K562 (cell line): ENCODE results near the gene AXIN2. TPM values are rescaled to one million over a fixed set of nuclear protein-coding genes. Genes with fewer than 3 reads are reported as not detected.

Source experiments
- ATAC-seq: fragments of 200-7000 bp; cut with Tn5 transposase; 3 replicates; pipeline ENCODE4 v1.9.1; 2020; ENCODE audit warnings: moderate library complexity
- BruUV-seq: library from RNA; stranded (reverse); fragments of 400-500 nt; replicated peaks from 2 replicates; lab custom pipeline; 2021; lab: Mats Ljungman, UMichigan
- CTCF ChIA-PET: fragments of 300-600 bp; formaldehyde crosslinking; extraction: SDS; loops from one replicate; lab custom pipeline; 2021; ENCODE audit warnings: low intra/inter-chr PET ratio; lab: Yijun Ruan, JAX
- POLR2A ChIA-PET: fragments of 300-600, 350-650 bp; sonication (Branson Sonifier 250); formaldehyde crosslinking; extraction: SDS; loops from one replicate; lab custom pipeline; 2021; ENCODE audit warnings: antibody characterized with exemption, inconsistent platforms; lab: Yijun Ruan, JAX
- DNase-seq, 4 experiments: peaks; one replicate each; pipeline versions ENCODE4 v3.0.0 to v3.0.0-alpha.2; 2011 to 2018; ENCODE audit warnings: low spot score in 3 of 4, mixed read lengths in 3 of 4; ENCODE audit errors: extremely low read depth in 1 of 4
- FAIRE-seq: peaks from 2 replicates; lab custom pipeline; 2011; peaks lifted over from hg19 to GRCh38; lab: Jason Lieb, UNC
- H2AFZ ChIP-seq: 2 replicates; pipeline ENCODE4 v1.6.0; 2011; ENCODE audit warnings: low read depth, low read length, control low read depth, inconsistent platforms
- H3K27ac ChIP-seq: fragments of 200-600 bp; 3 replicates; pipeline ENCODE4 v1.8.0; 2011; ENCODE audit warnings: low read depth, mild to moderate bottlenecking, control low read depth, inconsistent platforms, low read length, moderate library complexity, mixed read lengths; ENCODE audit errors: extremely low read depth
- H3K27me3 ChIP-seq, 2 experiments: fragments of 300-600 bp in 1 of 2; 2 replicates in 1 of 2; 3 replicates in 1 of 2; pipeline versions ENCODE4 v1.6.0 to v1.8.0; 2011; ENCODE audit warnings: inconsistent platforms in 2 of 2, low read length in 2 of 2, mild to moderate bottlenecking in 1 of 2, mixed read lengths in 1 of 2, moderate library complexity in 1 of 2; ENCODE audit not compliant: control insufficient read depth in 2 of 2, insufficient read depth in 2 of 2
- H3K36me3 ChIP-seq: fragments of 300-600 bp; 3 replicates; pipeline ENCODE4 v1.8.0; 2011; ENCODE audit warnings: mild to moderate bottlenecking, low read length, inconsistent platforms; ENCODE audit not compliant: control insufficient read depth, insufficient read depth
- H3K4me1 ChIP-seq, 2 experiments: fragments of 200-600 bp in 1 of 2; replicated peaks in 1 of 2; 2 replicates in 1 of 2; 3 replicates in 1 of 2; pipeline versions ENCODE4 v1.5.1 to v1.8.0; 2011; ENCODE audit warnings: inconsistent platforms in 2 of 2, low read length in 2 of 2, mild to moderate bottlenecking in 1 of 2, mixed read lengths in 1 of 2, moderate library complexity in 1 of 2; ENCODE audit not compliant: control insufficient read depth in 2 of 2, insufficient read depth in 2 of 2
- H3K4me2 ChIP-seq: 2 replicates; pipeline ENCODE4 v1.6.1; 2011; ENCODE audit warnings: low read length, control low read depth, inconsistent platforms, mixed read lengths; ENCODE audit not compliant: insufficient read depth
- H3K4me3 ChIP-seq: fragments of 200-600 bp; sonication (generic), shearing (Covaris generic); 2 replicates; pipeline ENCODE4 v1.5.1; 2016; ENCODE audit warnings: control low read depth, inconsistent platforms
- H3K79me2 ChIP-seq: fragments of 200-600 bp; 3 replicates; pipeline ENCODE4 v1.8.0; 2011; ENCODE audit warnings: low read length, inconsistent platforms; ENCODE audit not compliant: control insufficient read depth, insufficient read depth
- H3K9ac ChIP-seq, 2 experiments: 2 replicates each; pipeline versions ENCODE4 v1.6.0 to v1.6.1; 2011; ENCODE audit warnings: low read depth in 2 of 2, low read length in 2 of 2, control low read depth in 1 of 2, inconsistent platforms in 1 of 2, mild to moderate bottlenecking in 1 of 2, mixed read lengths in 1 of 2; ENCODE audit not compliant: insufficient read depth in 1 of 2
- H3K9me1 ChIP-seq: one replicate; pipeline ENCODE4 v1.6.0; 2011; ENCODE audit warnings: inconsistent platforms, mild to moderate bottlenecking, low read length, moderate library complexity; ENCODE audit not compliant: control insufficient read depth, insufficient read depth
- H3K9me3 ChIP-seq: replicated peaks from 2 replicates; pipeline ENCODE4 v1.5.1; 2011; ENCODE audit warnings: low read depth, low read length, inconsistent platforms; ENCODE audit not compliant: control insufficient read depth, insufficient read depth
- H4K20me1 ChIP-seq: replicated peaks from 2 replicates; pipeline ENCODE4 v1.6.1; 2011; ENCODE audit warnings: low read length, inconsistent platforms, mixed read lengths; ENCODE audit not compliant: control insufficient read depth, insufficient read depth
- CHD1 ChIP-seq: fragments of 200-600 bp; sonication (generic); IDR thresholded peaks from one replicate; pipeline ENCODE4 v1.6.1; 2012; ENCODE audit warnings: mild to moderate bottlenecking, moderate library complexity, low read length, inconsistent platforms
- HDAC2 ChIP-seq: fragments of 450-650 bp; IDR thresholded peaks from 2 replicates; pipeline ENCODE4 v1.6.1; 2016; ENCODE audit warnings: mild to moderate bottlenecking
- KDM1A ChIP-seq, 2 experiments: fragments of 450-650 bp; IDR thresholded peaks; 2 replicates each; pipeline ENCODE4 v1.6.1; 2016; ENCODE audit warnings: mild to moderate bottlenecking in 2 of 2
- SIRT6 ChIP-seq: IDR thresholded peaks from one replicate; pipeline ENCODE4 v1.6.1; 2012; ENCODE audit warnings: low read depth, mild to moderate bottlenecking, control low read depth, inconsistent platforms, low read length, moderate library complexity
- SMAD3 ChIP-seq: fragments of 450-650 bp; formaldehyde crosslinking; conservative IDR thresholded peaks from 2 replicates; pipeline ENCODE4 v1.4.0; 2020; ENCODE audit warnings: mild to moderate bottlenecking
- ZBTB17 ChIP-seq: fragments of 450-650 bp; formaldehyde crosslinking; IDR thresholded peaks from 2 replicates; pipeline ENCODE4 v1.4.0; 2020; ENCODE audit warnings: mild to moderate bottlenecking
- ZFP36 ChIP-seq: fragments of 150-350 bp; IDR thresholded peaks from 2 replicates; pipeline ENCODE4 v1.6.1; 2018; ENCODE audit warnings: low read length, low read depth; ENCODE audit not compliant: partially characterized antibody
- ZMIZ1 ChIP-seq, 2 experiments: fragments of 150-350 bp in 1 of 2; IDR thresholded peaks; 2 replicates each; pipeline ENCODE4 v1.6.1; 2012 to 2016; ENCODE audit warnings: low read depth in 2 of 2, low read length in 2 of 2, mild to moderate bottlenecking in 1 of 2, moderate library complexity in 1 of 2
- ZNF23 ChIP-seq: fragments of 250-450 bp; sonication (Bioruptor Pico); IDR thresholded peaks from 2 replicates; pipeline ENCODE4 v1.4.0; 2020; ENCODE audit warnings: mild to moderate bottlenecking
- WGBS: fragments of 100-300 bp; shearing (Covaris generic); methylation state at CpG from one replicate; pipeline ENCODE4 v1.1.6; 2016; ENCODE audit warnings: low coverage, mixed read lengths; ENCODE audit not compliant: insufficient coverage; ENCODE audit errors: missing lambda C conversion rate; 5-methylcytosine and 5-hydroxymethylcytosine counted together
- in situ Hi-C: fragments of 300-500 bp; cut with MboI; formaldehyde crosslinking; loops from 4 replicates; pipeline ENCODE4 v1.15.0; 2018; ENCODE audit warnings: inconsistent platforms, mixed read lengths
- intact Hi-C: fragments of 100-400 bp; cut with micrococcal nuclease; formaldehyde crosslinking; loops from 2 replicates; pipeline ENCODE4 v1.14.2; 2022
- polyA plus RNA-seq, 8 experiments: library from polyadenylated mRNA; depleted of rRNA in 4 of 8; stranded (reverse) in 5 of 8; unstranded in 3 of 8; fragments of >200 nt; fragmentation: Nextera tagmentation in 2 of 8; fragmentation: Illumina TruSeq in 1 of 8; extraction: Ambion mirVana in 2 of 8; extraction: Trizol in 1 of 8; gene quantifications; 2 replicates each; pipeline versions ENCODE4 v1.2.1 to v1.2.3, GENCODE V29; 2011 to 2014; ENCODE audit warnings: inconsistent platforms in 1 of 8, missing spikeins in 1 of 8
- total RNA-seq, 7 experiments: library from RNA; depleted of rRNA in 6 of 7; stranded (reverse); fragments of >200 nt in 6 of 7; fragmentation: Illumina TruSeq in 2 of 7; extraction: Trizol in 2 of 7; gene quantifications; 2 replicates each; pipeline versions ENCODE4 v1.2.1 to v1.2.3, GENCODE V29; 2011 to 2021; ENCODE audit warnings: low replicate concordance in 1 of 7
- TF ChIP-seq, protein P1 (sequence below): fragments of 250-450 bp; sonication (Bioruptor Pico); IDR thresholded peaks from 2 replicates; pipeline ENCODE4 v1.4.0; 2020; ENCODE audit warnings: mild to moderate bottlenecking, moderate library complexity, borderline replicate concordance
- TF ChIP-seq, protein P2 (sequence below): fragments of 250-450 bp; sonication (Bioruptor Pico); IDR thresholded peaks from 2 replicates; pipeline ENCODE4 v1.9.0; 2021; ENCODE audit warnings: mild to moderate bottlenecking

The AXIN2 gene
- total and polyA plus RNA-seq, 9 of the 15 experiments (the other 6 are each of a cell fraction or from before 2014, with no cell fraction given): 0.21 to 3.3 (median 1.2) TPM

DNA sequence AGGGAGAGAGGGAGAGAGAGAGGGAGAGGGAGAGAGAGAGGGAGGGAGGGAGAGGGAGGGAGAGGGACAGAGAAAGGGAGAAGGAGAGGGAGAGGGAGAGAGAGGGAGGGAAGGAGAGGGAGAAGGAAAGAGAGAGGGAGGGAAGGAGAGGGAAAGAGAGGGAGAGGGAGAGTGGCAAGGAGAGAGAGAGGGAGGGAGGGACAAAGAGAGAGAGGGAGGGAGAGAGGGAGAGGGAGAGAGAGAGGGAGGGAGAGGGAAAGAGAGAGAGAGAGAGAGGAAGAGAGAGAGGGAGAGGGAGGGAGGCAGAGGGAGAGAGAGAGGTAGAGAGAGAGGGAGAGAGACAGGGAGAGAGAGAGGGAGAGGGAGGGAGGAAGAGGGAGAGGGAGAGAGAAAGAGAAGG is 73.5 kb downstream of the AXIN2 start (continued):
- no peak for TF ChIP-seq ZBTB17 (CRISPR knock-in tag)

DNA sequence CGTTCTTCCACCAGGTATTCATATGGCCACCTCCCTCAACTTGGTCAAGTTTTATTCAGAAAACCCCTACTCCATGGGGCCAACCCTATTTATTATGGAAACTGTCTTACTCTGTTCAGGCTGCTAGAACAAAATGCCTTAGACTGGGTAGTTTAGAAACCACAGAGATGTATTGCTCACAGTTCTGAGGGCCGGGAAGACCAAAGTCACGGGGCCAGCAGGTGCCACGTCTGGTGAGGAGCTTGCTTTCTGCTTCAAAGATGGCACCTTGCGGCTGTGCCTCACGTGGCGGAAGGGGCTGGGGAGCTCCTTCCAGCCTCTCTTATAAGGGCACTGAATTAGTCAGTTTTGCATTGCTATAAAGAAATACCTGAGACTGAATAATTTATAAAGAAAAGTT is 74.3 kb downstream of the AXIN2 start:
- H3K9me3 ChIP-seq: no peaks in the 10 kb centered on the region
- TF ChIP-seq, protein P1, sequence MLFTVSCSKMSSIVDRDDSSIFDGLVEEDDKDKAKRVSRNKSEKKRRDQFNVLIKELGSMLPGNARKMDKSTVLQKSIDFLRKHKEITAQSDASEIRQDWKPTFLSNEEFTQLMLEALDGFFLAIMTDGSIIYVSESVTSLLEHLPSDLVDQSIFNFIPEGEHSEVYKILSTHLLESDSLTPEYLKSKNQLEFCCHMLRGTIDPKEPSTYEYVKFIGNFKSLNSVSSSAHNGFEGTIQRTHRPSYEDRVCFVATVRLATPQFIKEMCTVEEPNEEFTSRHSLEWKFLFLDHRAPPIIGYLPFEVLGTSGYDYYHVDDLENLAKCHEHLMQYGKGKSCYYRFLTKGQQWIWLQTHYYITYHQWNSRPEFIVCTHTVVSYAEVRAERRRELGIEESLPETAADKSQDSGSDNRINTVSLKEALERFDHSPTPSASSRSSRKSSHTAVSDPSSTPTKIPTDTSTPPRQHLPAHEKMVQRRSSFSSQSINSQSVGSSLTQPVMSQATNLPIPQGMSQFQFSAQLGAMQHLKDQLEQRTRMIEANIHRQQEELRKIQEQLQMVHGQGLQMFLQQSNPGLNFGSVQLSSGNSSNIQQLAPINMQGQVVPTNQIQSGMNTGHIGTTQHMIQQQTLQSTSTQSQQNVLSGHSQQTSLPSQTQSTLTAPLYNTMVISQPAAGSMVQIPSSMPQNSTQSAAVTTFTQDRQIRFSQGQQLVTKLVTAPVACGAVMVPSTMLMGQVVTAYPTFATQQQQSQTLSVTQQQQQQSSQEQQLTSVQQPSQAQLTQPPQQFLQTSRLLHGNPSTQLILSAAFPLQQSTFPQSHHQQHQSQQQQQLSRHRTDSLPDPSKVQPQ (CRISPR knock-in tag): no peak
- no peak for TF ChIP-seq ZFP36
- TF ChIP-seq KDM1A (IDR thresholded peaks at IDR 0.05): no peak
- TF ChIP-seq ZNF23: no peak
- TF ChIP-seq SMAD3: no peak
- TF ChIP-seq CHD1: no peak
- TF ChIP-seq ZMIZ1 (IDR thresholded peaks at IDR 0.05; ENCODE audit: low read depth in 2 of 2, low read length in 2 of 2): no peak
- TF ChIP-seq, protein P2, sequence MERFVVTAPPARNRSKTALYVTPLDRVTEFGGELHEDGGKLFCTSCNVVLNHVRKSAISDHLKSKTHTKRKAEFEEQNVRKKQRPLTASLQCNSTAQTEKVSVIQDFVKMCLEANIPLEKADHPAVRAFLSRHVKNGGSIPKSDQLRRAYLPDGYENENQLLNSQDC (CRISPR knock-in tag): no peak
- no peak for TF ChIP-seq HDAC2
- TF ChIP-seq SIRT6: no peak
- TF ChIP-seq, all 486 proteins: peak for 0
- ATAC-seq: no peak
- H3K36me3 ChIP-seq: no peaks in the 10 kb centered on the region
- peaks cover 6 to 25% of the 10 kb centered on the region in 2 experiments; a peak in 3 of 5 replicates for H3K27me3 ChIP-seq
- no peaks in the 10 kb centered on the region for H4K20me1 ChIP-seq
- no peaks in the 10 kb centered on the region for H3K9me1 ChIP-seq
- BruUV-seq: no TSS peak
- H3K9ac ChIP-seq: no peak overlapping the region
- H3K4me2 ChIP-seq: no peak overlapping the region
- no peak for DNase-seq
- WGBS: 0% methylated on average over 7 of the region's 7 CpGs
- in situ Hi-C loops: no loop called here
- H3K27ac ChIP-seq: no peak overlapping the region
- POLR2A ChIA-PET: interaction anchor here (0.9 kb wide), 1 partner anchor 100 kb away, joined by 4 read pairs; no protein-coding TSS in a partner anchor
- no peak for FAIRE-seq
- CTCF ChIA-PET: no interaction called here
- H3K4me1 ChIP-seq: no peaks in the 10 kb centered on the region
- intact Hi-C loops: no loop called here
- H3K79me2 ChIP-seq: no peaks in the 10 kb centered on the region
- no peak overlapping the region for H3K4me3 ChIP-seq
- no peak overlapping the region for H2AFZ ChIP-seq
